Activated CD4-positive, alpha-beta T cell treated with anti-CD3 and anti-CD28 coated beads for 36 hours (primary cell): Measurements from ENCODE around the gene CAST. TPM values are rescaled to one million over a fixed set of nuclear protein-coding genes. Genes with fewer than 3 reads are reported as not detected.

Source experiments
- ATAC-seq: fragments of 200-7000 bp; cut with Tn5 transposase; one replicate; pipeline ENCODE4 v1.10.0; 2021; ENCODE audit warnings: mild to moderate bottlenecking, moderate library complexity
- CTCF ChIA-PET: fragments of 350-600 bp; sonication (Branson Sonifier 250); formaldehyde crosslinking; loops from one replicate; lab custom pipeline; 2021; ENCODE audit warnings: antibody characterized with exemption; lab: Charles Lee
- POLR2A ChIA-PET: fragments of 350-600 bp; sonication (Branson Sonifier 250); formaldehyde crosslinking; loops from one replicate; lab custom pipeline; 2021; ENCODE audit warnings: antibody characterized with exemption, inconsistent platforms; lab: Charles Lee
- DNase-seq: peaks from one replicate; pipeline ENCODE4 v3.0.0-alpha.2; 2020
- H3K27ac Mint-ChIP-seq: one replicate; pipeline ENCODE4 v1.8.0; 2021; ENCODE audit warnings: mixed read lengths
- H3K27me3 Mint-ChIP-seq: one replicate; pipeline ENCODE4 v1.8.0; 2021; ENCODE audit warnings: mixed read lengths
- H3K36me3 Mint-ChIP-seq: one replicate; pipeline ENCODE4 v1.8.0; 2021; ENCODE audit warnings: low read depth, mixed read lengths
- H3K4me1 Mint-ChIP-seq: one replicate; pipeline ENCODE4 v1.8.0; 2021; ENCODE audit warnings: mixed read lengths
- H3K4me3 Mint-ChIP-seq: one replicate; pipeline ENCODE4 v1.8.0; 2021; ENCODE audit warnings: mild to moderate bottlenecking, moderate library complexity, mixed read lengths
- H3K9me3 Mint-ChIP-seq: one replicate; pipeline ENCODE4 v1.8.0; 2021; ENCODE audit warnings: low read depth, mixed read lengths
- intact Hi-C, 2 experiments: fragments of 100-400 bp; cut with DNase I in 1 of 2; cut with micrococcal nuclease in 1 of 2; formaldehyde crosslinking; loops; one replicate each; pipeline versions ENCODE4 v1.14.2 to v1.15.1; 2022 to 2024; cut with DNase I, micrococcal nuclease
- total RNA-seq, 2 experiments: library from RNA; stranded (reverse); gene quantifications; one replicate each; pipeline ENCODE4 v1.2.3, GENCODE V29; 2021

Gene CAST
- total RNA-seq, 2 experiments from 2014 or later = 136 to 211 TPM

- CTCF ChIA-PET = interaction anchor here (0.9 to 3.2 kb wide), 6 partner anchors 11 to 383 kb away, joined by 3 to 17 read pairs (median 4); no protein-coding TSS in a partner anchor
- POLR2A ChIA-PET = no interaction called here
- Mint-ChIP-seq H3K4me3 (no peak overlapping the region), H3K27me3 (no peaks in the 10 kb centered on the region), H3K4me1 (peaks cover 7% of the 10 kb centered on the region), H3K9me3 (no peaks in the 10 kb centered on the region), H3K36me3 (peaks cover 70% of the 10 kb centered on the region), H3K27ac (peak overlapping the region; percentile 34)
- ATAC-seq (no peak), DNase-seq (no peak)
- intact Hi-C loops = no loop called here
Measured at GRCh38 chr5:96780626-96781025, 118.5 kb downstream of the CAST start.

DNA sequence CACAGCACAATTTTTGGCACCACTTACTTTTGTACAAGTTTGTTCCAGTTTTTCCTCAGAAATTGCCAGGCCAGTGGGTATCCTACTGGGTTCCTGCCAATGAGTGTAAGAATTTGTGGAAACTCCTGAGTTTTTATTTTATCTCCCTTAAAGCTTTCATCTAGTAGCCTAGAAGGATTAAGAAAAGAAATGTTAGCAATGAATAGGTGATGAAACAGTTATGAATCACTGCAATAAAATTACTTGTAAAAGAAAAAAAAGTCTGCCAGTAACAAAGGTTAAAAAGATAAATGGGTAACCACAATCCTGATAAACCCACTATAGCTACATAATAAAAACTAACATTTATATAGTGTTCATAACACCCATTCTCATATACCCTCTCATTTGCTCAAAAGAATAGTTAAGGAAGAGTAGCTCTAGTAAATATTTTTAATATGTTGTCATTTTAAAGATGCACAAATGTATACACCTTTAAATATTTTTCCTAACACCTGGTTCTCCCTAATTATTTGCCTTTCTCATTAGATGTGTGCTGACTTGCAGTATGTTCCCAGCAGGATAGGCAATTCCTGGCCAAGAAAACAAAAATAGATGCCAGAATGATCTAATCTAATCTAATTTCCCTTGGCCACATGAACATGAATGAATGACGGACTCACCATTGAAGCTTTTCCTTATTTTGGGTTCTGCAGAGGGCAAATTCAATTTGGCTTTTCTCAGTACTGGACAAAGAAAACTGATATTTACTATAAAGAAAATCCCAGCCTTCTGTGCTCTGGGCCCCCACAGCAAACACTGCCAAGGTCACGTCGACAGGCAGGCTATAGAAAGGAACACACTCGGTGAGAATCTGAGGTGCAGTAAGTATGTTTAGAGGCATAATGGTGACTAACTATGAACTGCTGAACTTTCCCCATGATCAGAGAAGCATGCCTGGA, 119.1 kb downstream of the CAST start:
- no peak overlapping the region for H3K4me3 Mint-ChIP-seq
- ChIA-PET CTCF (interaction anchor here (1.5 to 3.2 kb wide), 4 partner anchors 29 to 382 kb away, joined by 3 to 17 read pairs (median 8); no protein-coding TSS in a partner anchor), POLR2A (interaction anchor here (0.6 kb wide), 1 partner anchor 99 kb away, joined by 3 read pairs; no protein-coding TSS in a partner anchor)
- peaks cover 70% of the 10 kb centered on the region for H3K36me3 Mint-ChIP-seq
- H3K27me3 Mint-ChIP-seq = no peaks in the 10 kb centered on the region
- no peaks in the 10 kb centered on the region for H3K9me3 Mint-ChIP-seq
- ATAC-seq = no peak
- H3K27ac Mint-ChIP-seq = peak overlapping the region; percentile 40
- H3K4me1 Mint-ChIP-seq = peaks cover 7% of the 10 kb centered on the region
- intact Hi-C loops = no loop called here
- no peak for DNase-seq

- ChIA-PET CTCF (no interaction called here), POLR2A (no interaction called here)
- intact Hi-C loops = no loop called here
- peaks cover 7% of the 10 kb centered on the region for H3K4me1 Mint-ChIP-seq
- no peak for DNase-seq
- ATAC-seq = no peak
- peaks cover 61% of the 10 kb centered on the region for H3K36me3 Mint-ChIP-seq
- H3K27ac Mint-ChIP-seq = no peak overlapping the region
- H3K9me3 Mint-ChIP-seq = no peaks in the 10 kb centered on the region
- no peak overlapping the region for H3K4me3 Mint-ChIP-seq
- no peaks in the 10 kb centered on the region for H3K27me3 Mint-ChIP-seq
Measured at GRCh38 chr5:96783326-96783725, 121.2 kb downstream of the CAST start.

DNA sequence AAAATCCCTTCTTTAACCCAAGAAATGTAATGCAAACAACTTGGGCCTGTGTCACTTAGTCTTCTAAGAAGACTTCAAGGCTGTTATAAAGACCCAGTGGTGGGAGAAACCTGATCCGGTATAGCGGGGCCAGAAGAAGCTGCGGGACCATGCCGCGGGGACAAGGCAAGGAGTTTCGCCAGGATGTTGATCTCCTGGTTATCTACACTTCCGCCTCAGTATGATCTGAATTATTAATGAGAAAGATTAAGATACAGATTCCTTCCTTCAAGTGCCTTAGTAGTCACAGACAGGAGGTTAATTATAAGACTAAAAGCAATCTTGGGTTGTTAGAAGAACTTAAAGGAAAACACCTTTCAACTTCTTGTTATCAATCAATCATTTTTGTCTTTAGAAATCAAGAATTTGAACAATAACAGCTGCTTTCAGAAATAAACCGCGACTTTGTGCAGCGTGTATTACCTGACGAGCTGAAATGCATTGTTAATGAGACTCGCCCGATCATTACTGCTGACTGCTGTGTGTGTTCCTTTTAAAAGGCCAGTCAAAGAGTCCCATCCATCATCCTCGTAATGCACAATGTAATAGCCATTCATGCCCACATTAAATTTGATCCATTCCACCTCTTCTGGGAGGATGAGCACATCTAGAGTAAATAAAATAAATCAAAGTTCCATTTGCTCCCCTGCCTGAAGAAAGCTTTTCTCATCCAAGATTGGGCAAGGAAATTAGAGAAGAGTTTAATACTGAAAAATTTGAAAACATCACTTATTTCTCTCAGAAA, 123.3 kb downstream of the CAST start:
- Mint-ChIP-seq H3K4me1 (peaks cover 9% of the 10 kb centered on the region), H3K27me3 (no peaks in the 10 kb centered on the region), H3K36me3 (peaks cover 55% of the 10 kb centered on the region), H3K9me3 (no peaks in the 10 kb centered on the region), H3K4me3 (no peak overlapping the region), H3K27ac (peak overlapping the region; percentile 6)
- ChIA-PET POLR2A (no interaction called here), CTCF (interaction anchor here (0.8 to 2.1 kb wide), 7 partner anchors 8 to 378 kb away, joined by 3 to 6 read pairs (median 3); no protein-coding TSS in a partner anchor)
- intact Hi-C loops = no loop called here
- ATAC-seq = no peak
- no peak for DNase-seq

GRCh38 chr5:96788112-96788749, 126.1 kb downstream of the CAST start:
- ChIA-PET CTCF (interaction anchor here (0.7 to 1.1 kb wide), 4 partner anchors 19 to 1265 kb away, joined by 3 to 5 read pairs (median 3); partner anchors contain the start of gene ERAP1), POLR2A (no interaction called here)
- intact Hi-C loops = no loop called here
- Mint-ChIP-seq H3K4me1 (peaks cover 5% of the 10 kb centered on the region), H3K36me3 (peaks cover 56% of the 10 kb centered on the region), H3K4me3 (no peak overlapping the region), H3K27me3 (no peaks in the 10 kb centered on the region), H3K27ac (peak overlapping the region; percentile 35), H3K9me3 (no peaks in the 10 kb centered on the region)
- DNase-seq (no peak), ATAC-seq (peak; percentile 30)

DNA sequence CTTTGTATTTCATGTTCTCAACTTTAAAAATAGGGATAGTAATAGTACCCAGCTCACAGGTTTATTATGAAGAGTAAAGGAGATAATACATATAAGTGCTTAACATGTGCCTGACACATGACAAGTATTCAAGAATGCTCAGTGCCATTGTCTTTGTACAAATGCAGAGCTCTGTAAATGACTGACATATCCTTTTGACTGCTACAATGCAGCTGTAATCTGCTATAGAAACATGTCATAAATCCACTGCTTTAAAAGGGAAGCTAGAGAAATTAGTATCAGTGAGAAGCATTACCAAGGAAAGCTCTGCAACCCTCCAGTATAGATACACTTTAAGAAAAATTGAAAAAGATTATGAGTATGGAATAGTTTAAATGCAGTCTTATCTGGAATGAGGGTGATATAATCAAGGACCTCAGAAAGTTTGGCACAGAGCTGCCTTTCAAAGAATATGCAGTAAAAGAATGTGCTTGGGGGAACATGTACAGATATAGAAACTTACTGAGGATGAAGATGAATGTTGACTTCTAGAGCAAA, 127.7 kb downstream of the CAST start:
- no peaks in the 10 kb centered on the region for H3K9me3 Mint-ChIP-seq
- DNase-seq (no peak), ATAC-seq (no peak)
- H3K27ac Mint-ChIP-seq = no peak overlapping the region
- no peaks in the 10 kb centered on the region for H3K27me3 Mint-ChIP-seq
- no peak overlapping the region for H3K4me3 Mint-ChIP-seq
- peaks cover 9% of the 10 kb centered on the region for H3K4me1 Mint-ChIP-seq
- ChIA-PET CTCF (interaction anchor here (0.6 to 1.6 kb wide), 5 partner anchors 38 to 373 kb away, joined by 3 to 5 read pairs (median 3); no protein-coding TSS in a partner anchor), POLR2A (interaction anchor here (0.7 to 1.3 kb wide), 2 partner anchors 18 to 106 kb away, joined by 3 to 6 read pairs; partner anchors contain the start of gene ERAP1)
- H3K36me3 Mint-ChIP-seq = peaks cover 57% of the 10 kb centered on the region
- intact Hi-C loops = no loop called here

DNA sequence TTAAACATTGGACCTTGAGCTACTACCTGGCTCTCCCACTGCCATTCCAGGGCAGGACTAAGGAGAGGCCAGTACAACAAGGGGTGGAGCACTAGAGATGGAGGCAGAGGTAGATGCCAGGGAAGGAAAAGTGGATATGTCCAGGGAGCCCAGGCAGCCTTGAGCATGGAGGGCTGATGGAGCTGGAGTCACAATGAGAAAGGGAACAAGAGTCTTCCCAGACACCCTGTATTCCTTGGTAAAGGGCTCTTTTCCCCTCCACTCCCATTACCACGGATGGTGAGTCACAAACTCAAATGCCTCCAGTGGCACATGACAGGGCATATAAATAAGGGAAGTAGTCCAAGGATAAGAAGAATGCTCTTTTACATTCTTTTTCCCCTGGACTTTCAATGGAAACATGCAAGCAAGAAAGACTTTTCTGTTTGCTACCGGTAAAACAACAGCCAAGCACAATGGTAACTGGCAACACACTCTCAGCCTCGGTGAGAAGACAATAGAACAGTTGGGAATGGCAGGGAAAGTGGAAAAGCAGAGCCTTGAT, 128.9 kb downstream of the CAST start:
- intact Hi-C loops = no loop called here
- peak overlapping the region; percentile 32 for H3K27ac Mint-ChIP-seq
- H3K9me3 Mint-ChIP-seq = no peaks in the 10 kb centered on the region
- H3K27me3 Mint-ChIP-seq = no peaks in the 10 kb centered on the region
- ATAC-seq (no peak), DNase-seq (no peak)
- ChIA-PET POLR2A (interaction anchor here (1.3 kb wide), 1 partner anchor 17 kb away, joined by 6 read pairs; the partner anchor contains the start of gene ERAP1), CTCF (interaction anchor here (1.2 to 1.6 kb wide), 3 partner anchors 176 to 374 kb away, joined by 3 to 5 read pairs (median 4); no protein-coding TSS in a partner anchor)
- H3K36me3 Mint-ChIP-seq = peaks cover 58% of the 10 kb centered on the region
- peaks cover 19% of the 10 kb centered on the region for H3K4me1 Mint-ChIP-seq
- no peak overlapping the region for H3K4me3 Mint-ChIP-seq

- no peaks in the 10 kb centered on the region for H3K27me3 Mint-ChIP-seq
- peak overlapping the region; percentile 72 for H3K27ac Mint-ChIP-seq
- intact Hi-C loops = no loop called here
- POLR2A ChIA-PET = no interaction called here
- H3K36me3 Mint-ChIP-seq = peaks cover 74% of the 10 kb centered on the region
- H3K4me1 Mint-ChIP-seq = peaks cover 20% of the 10 kb centered on the region
- DNase-seq (peak; percentile 81), ATAC-seq (peak; percentile 92)
- CTCF ChIA-PET = interaction anchor here (1.0 to 1.5 kb wide), 2 partner anchors 10 to 25 kb away, joined by 3 to 5 read pairs; no protein-coding TSS in a partner anchor
- no peak overlapping the region for H3K4me3 Mint-ChIP-seq
- no peaks in the 10 kb centered on the region for H3K9me3 Mint-ChIP-seq
Measured at GRCh38 chr5:96794757-96795156, 132.6 kb downstream of the CAST start.

GRCh38 chr5:96795626-96796025, 133.4 kb downstream of the CAST start:
- Mint-ChIP-seq H3K27me3 (no peaks in the 10 kb centered on the region), H3K4me3 (no peak overlapping the region), H3K9me3 (no peaks in the 10 kb centered on the region), H3K27ac (no peak overlapping the region), H3K4me1 (peaks cover 20% of the 10 kb centered on the region), H3K36me3 (peaks cover 72% of the 10 kb centered on the region)
- DNase-seq (no peak), ATAC-seq (no peak)
- ChIA-PET CTCF (interaction anchor here (0.7 kb wide), 1 partner anchor 310 kb away, joined by 3 read pairs; no protein-coding TSS in a partner anchor), POLR2A (no interaction called here)
- intact Hi-C loops = no loop called here

DNA sequence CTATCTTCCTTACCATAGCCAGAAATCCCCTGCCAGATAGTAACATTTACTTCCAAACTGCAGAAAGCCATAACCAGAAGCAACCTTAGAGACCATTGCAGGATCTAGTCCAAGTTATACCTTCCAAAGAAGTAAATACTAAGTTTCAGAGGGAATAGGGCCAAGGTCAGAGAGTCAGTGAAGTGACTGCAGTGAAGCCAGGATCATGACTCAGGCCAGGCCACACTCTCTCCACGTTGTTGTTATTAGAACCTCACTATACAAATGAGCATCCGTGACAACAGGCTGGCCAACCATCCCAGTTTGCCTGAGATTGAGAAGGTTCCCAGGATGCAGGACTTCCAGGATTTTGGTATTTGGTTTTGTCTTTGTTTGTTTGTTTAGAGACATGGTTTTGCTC, 134.3 kb downstream of the CAST start:
- H3K9me3 Mint-ChIP-seq = no peaks in the 10 kb centered on the region
- ChIA-PET POLR2A (no interaction called here), CTCF (interaction anchor here (1.0 to 1.8 kb wide), 2 partner anchors 11 to 72 kb away, joined by 3 to 4 read pairs; no protein-coding TSS in a partner anchor)
- ATAC-seq (no peak), DNase-seq (no peak)
- intact Hi-C loops = no loop called here
- H3K27ac Mint-ChIP-seq = no peak overlapping the region
- peaks cover 18% of the 10 kb centered on the region for H3K4me1 Mint-ChIP-seq
- H3K27me3 Mint-ChIP-seq = no peaks in the 10 kb centered on the region
- no peak overlapping the region for H3K4me3 Mint-ChIP-seq
- peaks cover 69% of the 10 kb centered on the region for H3K36me3 Mint-ChIP-seq
